Adrenal gland (tissue), 5 donors: ENCODE results near the gene TOMM40.
"Not testable (repeated sequence)": the region's sequence is repeated elsewhere in the genome, so short reads cannot be mapped to it uniquely, and the experiment has no call there.

ENCODE experiments used
- CTCF ChIP-seq, 6 experiments: fragments of 450-650 bp in 4 of 6; fragments of 200-600 bp in 2 of 6; sonication (generic) in 1 of 6; IDR thresholded peaks; 1 replicate in 5 of 6; 2 replicates in 1 of 6; pipeline versions ENCODE4 v1.5.1 to v1.8.0; 2016 to 2021; ENCODE audit warnings: antibody characterized with exemption in 6 of 6, mild to moderate bottlenecking in 2 of 6, moderate library complexity in 1 of 6
- POLR2A ChIP-seq, 2 donors: fragments of 450-650 bp; IDR thresholded peaks; one replicate each; pipeline ENCODE4 v1.6.1; 2017; ENCODE audit warnings: antibody characterized with exemption in 2 of 2, mild to moderate bottlenecking in 2 of 2, moderate library complexity in 1 of 2
- donor health status: DM: no; HTN: no; CAD: no.

GRCh38 chr19:44926245-44927077, 35.4 kb downstream of the TOMM40 start:
- not testable (repeated sequence) for TF ChIP-seq CTCF, POLR2A (IDR thresholded peaks at IDR 0.05)
